GM12872 (cell line): ENCODE measurements around the gene SH2D3C.

Experiments
- CTCF ChIP-seq: IDR thresholded peaks from 3 replicates; pipeline ENCODE4 v1.5.1; 2011; ENCODE audit warnings: low read depth, mild to moderate bottlenecking, low read length, moderate library complexity; ENCODE audit not compliant: insufficient read depth

SH2D3C gene

GRCh38 chr9:127777368-127777980 is 992 bp downstream of the SH2D3C start:
- no peak for TF ChIP-seq CTCF

DNA sequence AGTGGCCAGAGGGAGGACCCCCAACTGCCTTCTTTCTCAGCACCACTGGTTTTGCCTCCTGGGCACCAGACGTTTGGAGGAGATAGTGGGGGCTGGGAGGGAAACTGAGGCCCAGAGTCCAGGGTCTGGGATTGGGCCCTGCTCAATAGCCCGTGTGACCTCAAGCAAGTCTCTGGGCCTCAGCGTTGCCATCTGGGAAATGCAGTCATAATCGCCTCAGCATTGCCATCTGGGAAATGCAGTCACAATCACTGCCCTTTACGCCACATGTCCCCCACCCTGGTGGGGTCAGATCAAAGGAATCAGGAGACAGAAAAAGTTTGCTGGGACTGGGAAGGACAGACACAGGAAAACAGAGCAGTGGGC is 1.6 kb downstream of the SH2D3C start:
- no peak for TF ChIP-seq CTCF

GRCh38 chr9:127776195-127776923 is 2.1 kb downstream of the SH2D3C start:
- TF ChIP-seq CTCF = 0 out of 3 replicates have a peak, but pooled peaks have one; percentile 15

DNA sequence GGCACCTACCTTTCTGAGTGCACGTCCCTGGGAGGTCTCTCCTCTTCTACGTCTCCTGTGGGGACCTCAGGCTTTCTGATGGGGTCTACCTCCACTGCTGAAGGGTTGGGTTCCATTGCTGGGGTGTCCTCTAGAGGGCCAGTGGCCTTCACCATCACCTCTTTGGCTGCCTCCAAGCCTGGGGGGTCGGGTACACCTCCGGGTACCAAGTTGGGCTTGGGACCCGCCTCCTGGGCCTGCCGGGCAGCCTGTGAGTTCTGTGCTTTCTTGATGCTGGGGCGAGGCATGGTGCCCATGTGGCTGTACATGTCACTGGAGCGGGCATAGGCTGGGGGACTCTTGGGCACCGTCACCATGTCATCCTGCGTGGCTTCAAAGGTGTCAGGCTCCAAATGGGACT is 4.5 kb downstream of the SH2D3C start:
- TF ChIP-seq CTCF = no peak

DNA sequence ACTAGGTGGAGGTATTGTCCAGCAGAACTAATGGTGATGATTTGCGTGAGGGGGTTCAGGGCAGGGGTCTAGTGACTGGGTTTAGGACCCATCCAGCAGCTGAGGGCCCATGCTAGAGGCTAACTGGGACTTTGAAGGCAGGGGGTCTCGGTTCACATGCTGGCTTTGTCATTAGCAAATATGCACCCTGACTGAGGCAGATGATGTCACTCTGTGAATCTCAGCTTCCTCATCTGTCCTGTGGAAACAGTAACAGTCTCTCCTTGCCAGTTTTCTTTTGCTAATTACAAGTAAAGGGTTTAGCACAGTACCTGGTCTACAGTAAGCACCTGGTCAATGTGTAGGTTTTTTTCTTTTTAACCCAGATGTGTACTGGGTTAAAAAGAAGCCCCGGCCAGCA is 5.2 kb downstream of the SH2D3C start:
- no peak for TF ChIP-seq CTCF

GRCh38 chr9:127772603-127773002 is 5.9 kb downstream of the SH2D3C start:
- TF ChIP-seq CTCF = no peak

DNA sequence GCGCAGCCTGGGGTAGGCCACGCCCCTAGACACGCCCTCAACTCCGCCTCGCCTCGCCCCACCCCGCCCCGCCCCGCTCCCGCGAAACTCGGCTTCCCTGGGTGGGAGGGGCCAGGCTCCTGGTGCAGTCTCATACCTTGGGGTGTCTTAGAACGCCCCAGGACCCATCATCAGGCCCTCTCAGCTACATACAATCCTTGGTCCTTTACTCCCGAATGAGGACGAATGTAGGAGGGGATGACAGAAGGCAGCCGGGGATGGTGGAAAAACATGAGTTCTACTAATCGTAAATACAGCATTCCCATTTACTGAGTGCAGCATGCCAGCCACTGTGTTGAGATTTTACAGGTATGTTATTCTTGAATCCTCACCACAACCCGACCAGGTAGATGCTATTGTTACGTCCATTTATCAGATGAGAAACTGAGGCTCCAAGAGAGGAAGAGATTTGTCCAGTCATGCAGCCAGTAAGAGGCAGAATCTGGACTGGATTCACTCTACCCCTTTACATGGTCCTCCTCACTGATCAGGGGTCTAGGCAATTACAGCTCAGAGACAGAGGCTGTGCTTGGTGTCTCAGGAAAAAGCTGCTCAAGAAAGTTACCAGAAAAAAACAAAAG is 6.8 kb downstream of the SH2D3C start:
- no peak for TF ChIP-seq CTCF
